T-helper 2 cell (primary cell): ENCODE measurements around the gene MRPL14.
"Not testable (repeated sequence)": the region's sequence is repeated elsewhere in the genome, so short reads cannot be mapped to it uniquely, and the experiment has no call there.

Experiments
- DNase-seq, 5 experiments: peaks; one replicate each; pipeline versions ENCODE4 v3.0.0 to v3.0.0-alpha.2; 2012 to 2022

MRPL14 gene

DNA sequence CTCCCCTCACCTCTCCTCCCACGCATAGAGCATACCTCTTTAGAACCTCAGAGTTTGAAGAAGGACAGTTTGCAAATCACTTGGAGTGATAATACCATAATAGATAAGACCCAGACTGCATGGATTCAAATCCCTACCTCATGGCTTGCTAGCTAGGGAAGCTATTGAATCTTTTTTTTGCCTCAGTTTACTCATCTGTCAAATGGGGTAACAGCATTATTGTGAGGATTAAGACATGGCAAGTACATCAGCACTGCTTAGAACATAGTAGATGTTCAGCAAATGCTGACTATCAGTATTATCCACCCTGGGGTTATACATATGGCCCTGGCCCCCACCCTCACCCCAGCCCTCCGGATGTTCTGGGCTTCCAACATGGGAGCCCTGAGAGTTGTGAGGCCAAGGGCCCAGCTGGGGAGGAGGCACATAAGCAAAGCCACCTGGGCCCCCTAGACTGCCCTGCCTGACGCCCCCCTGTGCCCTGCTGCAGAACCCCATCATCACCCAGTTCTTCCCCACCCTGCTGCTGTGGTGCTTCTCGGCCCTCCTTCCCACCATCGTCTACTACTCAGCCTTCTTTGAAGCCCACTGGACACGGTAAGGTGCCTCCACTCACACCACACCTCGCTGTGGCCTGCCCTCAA lies 22.2 kb upstream of the MRPL14 start:
- DNase-seq = no peak

DNA sequence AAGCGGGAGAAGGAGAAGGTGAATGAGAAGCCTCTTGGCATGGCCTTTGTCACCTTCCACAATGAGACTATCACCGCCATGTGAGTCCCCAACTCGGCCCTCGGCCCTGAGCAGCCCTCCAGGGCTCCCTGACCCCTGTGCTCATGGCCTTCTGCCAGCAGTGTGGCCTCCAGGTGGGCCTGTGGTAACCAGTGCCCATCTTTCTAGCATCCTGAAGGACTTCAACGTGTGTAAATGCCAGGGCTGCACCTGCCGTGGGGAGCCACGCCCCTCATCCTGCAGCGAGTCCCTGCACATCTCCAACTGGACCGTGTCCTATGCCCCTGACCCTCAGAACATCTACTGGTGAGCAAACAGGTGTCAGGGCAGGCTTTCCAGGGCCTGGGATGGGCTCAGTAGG lies 21.1 kb upstream of the MRPL14 start:
- no peak for DNase-seq

DNA sequence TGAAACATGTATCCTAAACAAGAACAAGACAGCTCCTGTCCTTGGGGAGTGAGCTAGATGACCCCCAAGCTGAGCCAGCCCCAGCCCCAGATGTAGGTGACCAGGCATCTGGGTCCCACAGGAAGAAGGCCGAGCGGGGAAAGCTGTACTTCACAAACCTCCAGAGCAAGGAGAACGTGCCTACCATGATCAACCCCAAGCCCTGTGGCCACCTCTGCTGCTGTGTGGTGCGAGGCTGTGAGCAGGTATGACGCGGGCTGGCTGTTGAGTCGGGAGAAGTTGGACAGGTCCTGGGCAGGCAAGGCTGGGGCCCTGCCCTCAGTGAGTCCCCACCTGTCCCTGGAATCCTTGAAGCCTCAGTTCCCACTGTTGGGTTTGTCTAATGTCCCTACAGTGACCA lies 20.0 kb upstream of the MRPL14 start:
- no peak for DNase-seq

DNA sequence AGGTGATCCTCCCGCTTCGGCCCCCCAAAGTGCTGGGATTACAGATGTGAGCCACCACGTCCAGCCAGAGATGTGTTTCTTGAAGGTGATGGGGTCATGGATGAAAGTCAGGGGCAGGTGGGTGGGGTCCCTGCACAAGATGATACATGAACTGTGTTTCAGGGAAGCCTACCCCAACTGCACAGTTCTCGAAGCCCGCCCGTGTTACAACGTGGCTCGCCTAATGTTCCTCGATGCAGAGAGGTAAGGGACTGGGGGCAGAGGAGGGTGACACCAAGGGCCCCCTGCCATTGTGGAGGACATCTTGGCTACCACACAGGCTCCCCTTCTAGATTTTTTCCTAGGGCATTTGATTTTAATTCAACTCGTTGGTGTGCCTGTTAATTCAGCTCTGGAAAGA lies 19.4 kb upstream of the MRPL14 start:
- no peak for DNase-seq

DNA sequence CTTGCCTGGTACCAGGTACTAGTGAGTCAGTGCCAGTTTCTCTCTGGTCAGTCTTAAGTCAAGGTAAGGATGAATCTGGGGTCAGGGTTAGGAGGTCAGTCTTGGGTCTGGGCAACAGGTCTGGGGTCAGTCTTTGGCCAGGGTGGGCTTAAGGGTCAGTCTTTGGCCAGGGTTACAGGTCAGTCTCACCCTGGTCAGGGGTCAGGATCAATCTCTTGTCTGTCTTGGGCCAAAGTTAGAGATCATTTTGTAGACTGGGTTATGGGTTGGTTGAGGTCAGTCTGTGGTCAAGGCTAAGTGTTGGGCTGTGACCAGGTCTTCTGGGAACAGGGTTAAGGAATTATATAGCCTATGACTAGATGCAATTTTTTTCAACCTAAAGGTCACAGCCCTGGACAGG lies 18.6 kb upstream of the MRPL14 start:
- no peak for DNase-seq

DNA sequence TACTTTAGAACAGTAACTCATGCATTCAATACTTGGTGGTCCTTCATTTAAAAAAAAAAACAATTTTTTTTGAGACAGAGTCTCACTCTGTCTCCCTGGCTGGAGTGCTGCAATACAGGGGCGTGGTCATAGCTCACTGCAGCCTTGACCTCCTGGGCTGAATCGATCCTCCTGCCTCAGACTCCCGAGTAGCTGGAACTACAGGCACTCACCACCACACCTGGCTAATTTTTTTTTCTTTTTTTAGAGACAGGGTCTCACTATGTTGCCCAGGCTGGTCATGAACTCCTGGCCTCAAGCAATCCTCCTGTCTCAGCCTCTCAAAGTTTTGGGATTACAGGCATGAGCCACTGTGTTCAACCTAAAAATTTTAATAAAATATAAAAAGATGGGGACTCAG lies 17.3 kb upstream of the MRPL14 start:
- not testable (repeated sequence) for DNase-seq

DNA sequence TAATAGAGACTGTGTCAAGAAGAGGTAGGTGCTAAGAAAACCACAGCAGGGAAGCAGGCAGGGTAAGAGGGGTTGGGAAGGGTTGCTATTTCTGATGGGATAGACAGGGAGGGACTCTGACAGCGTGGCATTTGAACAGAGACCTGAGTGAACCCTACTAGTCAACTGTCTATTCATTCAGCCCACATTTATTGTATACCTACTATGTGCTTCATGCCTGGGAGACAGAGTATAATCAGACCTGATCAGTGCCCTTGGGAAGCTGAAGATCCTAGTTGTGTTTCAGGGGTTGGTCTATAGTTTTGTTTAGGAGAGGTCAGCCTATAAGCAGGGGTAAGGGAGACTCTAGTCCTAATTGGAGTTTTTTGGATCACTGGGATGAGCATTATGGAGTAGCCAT lies 16.5 kb upstream of the MRPL14 start:
- DNase-seq = no peak

DNA sequence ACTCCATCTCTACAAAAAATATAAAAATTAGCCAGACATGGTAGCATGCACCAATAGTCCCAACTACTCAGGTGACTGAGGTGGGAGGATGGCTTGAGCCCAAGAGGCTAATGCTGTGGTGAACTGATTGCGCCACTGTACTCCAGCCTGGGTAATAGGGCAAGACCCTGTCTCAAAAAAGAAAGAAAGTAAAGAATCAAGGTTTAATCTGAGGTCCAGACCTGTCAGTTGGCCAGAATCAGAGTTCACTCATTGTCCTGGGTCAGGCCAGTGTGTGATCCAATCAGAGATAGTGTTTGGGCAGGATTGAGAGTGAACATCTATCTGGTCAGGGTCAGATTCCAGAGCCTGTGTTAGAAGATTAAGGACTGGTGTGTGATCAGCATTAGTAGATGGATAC lies 15.6 kb upstream of the MRPL14 start:
- no peak for DNase-seq

DNA sequence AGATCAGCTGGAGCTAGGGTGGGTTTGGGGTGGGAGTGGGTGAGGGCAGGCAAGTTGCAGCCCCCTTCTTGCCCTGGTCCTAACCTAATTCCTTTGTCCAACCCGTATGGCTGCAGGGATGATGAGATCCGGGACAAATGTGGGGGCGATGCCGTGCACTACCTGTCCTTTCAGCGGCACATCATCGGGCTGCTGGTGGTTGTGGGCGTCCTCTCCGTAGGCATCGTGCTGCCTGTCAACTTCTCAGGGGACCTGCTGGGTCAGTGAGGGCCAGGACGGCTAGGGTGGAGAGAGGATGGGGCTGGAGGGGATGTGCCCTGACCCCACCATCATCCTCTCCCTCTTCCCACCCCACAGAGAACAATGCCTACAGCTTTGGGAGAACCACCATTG lies 12.1 kb upstream of the MRPL14 start:
- no peak for DNase-seq

DNA sequence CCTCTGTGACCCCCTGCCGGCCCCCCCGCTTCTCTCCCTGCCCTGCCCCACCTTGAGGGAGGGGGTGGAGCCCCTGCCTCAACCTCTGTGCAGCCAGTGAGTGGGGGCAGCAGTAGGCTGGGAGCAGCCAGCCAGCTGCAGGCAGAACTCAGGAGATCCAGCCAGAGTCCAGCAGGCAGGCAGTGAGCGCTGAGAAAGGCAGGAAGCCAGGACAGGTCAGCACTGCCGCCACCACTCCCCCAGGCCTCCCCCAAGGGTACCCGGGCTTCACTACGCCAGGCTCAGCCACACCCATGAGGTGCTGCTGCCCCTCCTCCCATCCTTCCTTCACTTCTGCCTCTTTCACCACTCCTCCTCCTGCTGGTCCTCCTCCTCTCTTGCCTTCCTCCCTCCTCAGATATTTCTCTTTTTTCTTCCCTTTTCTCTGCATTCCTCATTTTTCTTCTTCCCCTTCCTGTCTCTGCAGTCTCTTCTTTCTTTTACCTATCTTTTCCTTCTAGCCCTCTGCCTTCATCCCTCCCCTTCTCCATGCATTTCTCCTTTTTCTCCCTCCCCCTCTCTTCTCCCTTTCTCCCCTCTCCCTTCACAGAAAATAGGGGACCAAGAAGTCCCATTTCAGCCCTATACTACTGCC lies 11.6 kb upstream of the MRPL14 start:
- no peak for DNase-seq

DNA sequence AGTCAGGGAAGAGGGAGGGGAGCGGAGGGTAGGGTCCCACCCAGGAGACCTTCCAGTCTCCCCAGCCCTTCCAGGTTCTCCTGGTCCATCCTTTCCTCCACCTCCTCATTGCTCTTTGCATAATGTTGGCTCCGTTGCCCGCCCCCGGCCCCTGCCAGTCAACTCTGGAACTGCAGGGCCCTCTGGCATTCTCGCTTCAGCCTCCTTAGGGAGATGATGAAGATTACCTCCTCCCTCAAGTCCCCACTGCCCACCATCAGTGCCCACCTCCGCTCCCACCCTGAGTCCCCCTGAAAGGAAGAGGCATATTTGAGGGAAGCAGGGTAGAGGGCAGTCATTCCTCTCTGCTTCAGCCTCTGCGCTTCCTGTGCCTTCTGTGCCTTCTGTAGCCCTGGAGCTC lies 8.6 kb upstream of the MRPL14 start:
- DNase-seq = no peak

DNA sequence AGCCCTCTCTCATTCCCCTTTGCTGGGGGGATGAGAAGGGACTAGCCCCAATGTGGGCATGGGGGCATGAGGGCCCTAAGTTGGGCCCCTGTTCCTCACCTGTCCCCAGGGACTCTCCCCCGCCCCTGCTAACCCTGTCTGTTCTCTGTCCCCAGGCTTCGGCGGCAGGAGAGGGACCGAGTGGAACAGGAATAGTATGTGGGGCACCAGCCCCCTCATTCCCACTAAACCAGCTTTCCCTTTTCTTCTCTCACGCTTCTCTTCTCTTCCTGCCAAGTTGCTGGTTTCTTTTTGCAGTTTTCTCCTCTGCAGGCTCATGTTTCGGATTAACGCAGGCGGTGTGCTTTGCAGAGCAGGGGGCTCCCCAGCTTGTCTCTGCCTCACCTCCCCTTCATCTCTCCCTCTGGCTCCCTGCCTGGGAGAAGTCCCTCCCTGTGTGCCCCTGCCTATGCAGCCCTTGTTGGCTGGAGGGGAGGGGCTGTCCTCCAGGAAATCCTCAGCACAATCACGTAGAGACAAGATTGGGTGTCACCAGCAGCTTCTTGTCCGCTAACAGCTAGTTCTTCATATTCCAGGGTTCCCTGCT lies 8.0 kb upstream of the MRPL14 start:
- DNase-seq = no peak

DNA sequence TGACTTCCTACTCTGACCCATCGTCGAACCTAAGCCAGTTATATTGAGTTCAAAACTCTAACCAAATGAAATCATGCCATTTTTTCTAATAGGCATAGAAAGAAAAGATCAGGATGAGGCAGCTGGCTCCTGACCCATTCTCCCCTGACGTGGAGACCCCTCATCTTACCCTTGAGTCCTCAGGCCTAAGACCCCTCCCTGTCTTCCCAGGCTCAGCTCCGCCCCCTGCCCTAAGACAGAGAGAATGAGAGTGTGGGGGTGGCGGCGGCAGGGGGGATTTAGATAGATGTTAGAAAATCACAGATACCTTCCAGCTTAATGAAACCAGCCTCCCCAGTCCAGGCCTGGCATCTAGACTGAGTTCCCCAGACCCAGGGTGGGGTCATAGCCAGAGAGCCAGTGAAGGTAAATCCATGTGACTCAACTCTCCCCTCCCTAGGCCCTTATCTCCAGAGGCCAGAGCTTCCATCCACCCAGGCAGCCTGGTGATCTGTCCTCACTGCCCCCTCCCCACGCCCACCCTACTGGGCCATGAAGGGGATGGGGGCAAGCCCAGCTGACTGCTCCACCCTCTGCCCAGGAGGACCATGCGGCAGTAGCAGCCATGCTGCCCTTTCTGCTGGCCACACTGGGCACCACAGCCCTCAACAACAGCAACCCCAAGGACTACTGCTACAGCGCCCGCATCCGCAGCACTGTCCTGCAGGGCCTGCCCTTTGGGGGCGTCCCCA lies 6.9 kb upstream of the MRPL14 start:
- no peak for DNase-seq

DNA sequence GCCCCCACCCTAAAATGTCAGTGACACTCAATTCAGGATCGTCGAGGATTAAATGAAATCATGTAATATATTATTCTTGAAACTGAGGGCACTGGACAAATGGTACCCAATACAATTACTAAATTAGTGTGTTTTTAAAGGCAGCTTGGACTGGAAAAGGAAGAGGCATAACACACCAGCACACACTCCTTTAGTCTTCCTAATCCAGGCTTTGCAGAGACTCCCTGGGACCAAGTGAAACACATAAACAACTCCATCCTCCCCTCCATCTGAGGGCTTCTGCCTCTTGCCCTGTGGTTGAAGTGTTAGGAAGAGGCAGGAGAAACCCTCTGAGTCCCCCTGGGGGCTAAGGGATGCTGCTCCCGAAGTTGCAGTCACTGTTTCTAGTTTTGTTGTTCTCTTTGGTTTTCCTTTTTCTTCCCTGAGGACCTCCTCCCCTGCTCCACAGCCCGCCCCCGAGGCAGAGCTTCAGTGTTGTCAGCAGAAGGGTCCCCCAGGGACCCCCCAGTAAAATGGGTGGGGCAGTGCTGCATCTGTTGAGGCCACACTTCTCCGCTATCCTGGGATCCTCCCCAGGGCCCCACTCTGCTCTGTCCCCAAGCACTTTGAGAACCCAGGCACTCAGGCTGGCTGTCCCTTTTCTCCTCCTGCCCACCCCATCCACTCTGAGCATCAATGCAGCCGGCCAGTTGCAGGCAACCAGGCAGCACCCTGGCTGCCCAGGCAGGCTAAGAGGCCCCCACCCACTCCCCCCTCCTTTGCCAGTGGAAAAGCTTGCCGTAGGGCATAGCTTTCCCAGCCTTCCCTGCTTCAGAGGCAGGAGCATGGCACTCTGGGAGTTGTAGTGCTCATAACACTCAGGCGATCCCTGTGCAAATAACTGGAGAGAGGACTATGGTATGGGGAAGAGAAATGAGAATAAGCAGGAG lies 6.0 kb upstream of the MRPL14 start:
- DNase-seq = no peak

DNA sequence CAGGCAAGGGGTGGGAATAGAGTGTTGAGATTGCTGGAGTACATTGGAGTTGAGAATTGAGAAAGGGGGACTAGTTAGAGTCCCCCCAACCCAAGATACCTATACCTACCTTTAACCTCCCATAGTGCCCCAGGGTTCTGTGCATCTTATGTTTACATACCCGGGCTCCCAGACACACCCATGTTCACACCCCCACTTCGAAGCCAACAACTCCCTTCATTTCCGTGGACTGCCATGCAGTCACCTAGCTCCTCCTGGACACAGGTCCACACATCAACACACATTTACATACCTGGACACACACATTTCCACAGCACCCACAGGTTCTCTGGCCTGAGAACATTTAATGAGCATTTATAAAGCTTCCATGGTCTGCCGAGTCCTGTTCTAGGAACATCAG lies 5.2 kb upstream of the MRPL14 start:
- no peak for DNase-seq

DNA sequence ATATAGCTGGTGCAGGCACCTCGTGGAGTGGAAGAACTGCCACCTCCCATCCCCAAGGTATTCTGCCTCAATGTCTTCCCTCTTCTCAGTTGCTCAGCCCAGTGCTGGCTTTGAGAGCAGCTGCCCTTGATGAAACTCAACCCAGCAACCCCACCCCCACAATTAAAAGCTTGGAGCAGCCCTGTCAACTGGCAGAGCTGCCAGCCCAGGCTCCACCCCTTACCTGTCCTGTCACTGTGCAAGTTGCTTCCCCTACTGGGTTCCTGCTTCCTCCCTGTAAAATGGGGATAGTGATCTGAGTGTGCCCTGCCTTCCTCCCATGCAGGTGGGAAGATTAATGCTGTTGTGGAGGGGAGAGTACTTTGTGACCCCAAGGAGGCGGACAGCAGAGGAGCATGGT lies 4.6 kb upstream of the MRPL14 start:
- no peak for DNase-seq

DNA sequence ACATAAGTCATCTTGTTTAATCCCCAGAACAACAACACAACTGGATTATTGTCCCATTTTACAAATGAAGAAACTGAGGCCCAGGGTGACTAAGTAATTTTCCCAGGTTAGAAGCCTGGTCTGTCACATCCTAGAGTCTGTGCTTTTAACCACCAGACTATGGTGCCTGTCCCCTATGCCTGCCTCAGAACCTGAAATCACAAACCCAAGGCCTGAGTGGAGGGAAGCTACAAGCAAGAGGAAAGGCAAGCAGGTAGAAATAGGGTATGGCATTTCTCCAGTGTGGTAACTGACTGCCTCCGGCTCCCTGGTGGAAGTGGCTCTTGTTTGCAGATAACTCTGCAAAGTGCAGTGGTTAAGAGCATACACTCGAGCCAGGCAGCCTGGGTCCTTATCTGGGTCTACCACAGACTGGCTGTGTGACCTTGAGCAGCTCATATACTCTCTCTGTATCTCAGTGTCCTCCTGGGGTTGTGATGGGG lies 2.6 kb upstream of the MRPL14 start:
- peak in 1 of 5 experiments; percentile 37 for DNase-seq

DNA sequence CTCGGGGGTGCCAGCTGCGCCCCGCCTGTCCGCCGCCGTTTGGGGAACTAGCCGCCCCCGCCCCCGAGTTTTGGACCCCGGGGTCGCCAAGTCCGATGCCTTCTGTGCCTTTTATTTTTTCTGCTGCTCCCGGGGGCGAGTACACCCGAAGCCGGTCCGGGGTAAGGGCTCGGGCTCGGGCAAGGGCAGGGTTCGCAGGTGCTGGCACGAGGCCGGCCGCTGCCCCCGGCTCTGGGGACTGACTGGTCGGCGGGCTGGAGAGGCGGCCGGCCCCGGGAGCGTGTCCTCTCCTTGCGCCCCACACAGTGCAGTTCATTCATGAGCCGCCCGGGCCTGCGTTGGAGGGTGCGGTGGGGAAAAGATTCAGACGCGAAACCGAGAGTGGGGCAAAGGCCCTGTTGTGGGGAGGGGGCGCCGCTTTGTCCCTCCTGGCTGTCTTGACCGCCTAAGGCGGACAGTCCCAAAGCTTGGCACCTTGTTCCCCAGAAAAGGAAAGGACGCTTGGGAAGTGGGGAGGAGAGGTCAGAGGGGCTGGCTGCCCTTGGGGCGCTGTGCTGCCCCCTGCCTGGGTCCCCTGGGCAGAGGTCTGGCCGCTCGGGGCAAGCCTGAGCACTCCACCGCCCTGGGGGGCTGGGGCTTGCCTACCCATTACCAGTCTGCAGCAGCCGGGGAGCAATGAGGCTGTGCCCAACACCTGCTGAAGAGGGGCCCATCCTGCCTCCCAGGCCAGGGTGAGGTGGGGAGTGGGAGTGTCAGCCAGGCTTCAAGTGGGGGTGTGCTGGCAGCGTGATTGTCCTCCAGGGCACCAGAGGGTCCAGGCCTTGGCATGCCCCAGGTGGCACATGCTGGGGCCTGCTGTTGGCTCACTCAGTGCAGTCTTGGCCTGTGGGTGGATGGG lies 1.0 kb upstream of the MRPL14 start:
- DNase-seq = no peak

DNA sequence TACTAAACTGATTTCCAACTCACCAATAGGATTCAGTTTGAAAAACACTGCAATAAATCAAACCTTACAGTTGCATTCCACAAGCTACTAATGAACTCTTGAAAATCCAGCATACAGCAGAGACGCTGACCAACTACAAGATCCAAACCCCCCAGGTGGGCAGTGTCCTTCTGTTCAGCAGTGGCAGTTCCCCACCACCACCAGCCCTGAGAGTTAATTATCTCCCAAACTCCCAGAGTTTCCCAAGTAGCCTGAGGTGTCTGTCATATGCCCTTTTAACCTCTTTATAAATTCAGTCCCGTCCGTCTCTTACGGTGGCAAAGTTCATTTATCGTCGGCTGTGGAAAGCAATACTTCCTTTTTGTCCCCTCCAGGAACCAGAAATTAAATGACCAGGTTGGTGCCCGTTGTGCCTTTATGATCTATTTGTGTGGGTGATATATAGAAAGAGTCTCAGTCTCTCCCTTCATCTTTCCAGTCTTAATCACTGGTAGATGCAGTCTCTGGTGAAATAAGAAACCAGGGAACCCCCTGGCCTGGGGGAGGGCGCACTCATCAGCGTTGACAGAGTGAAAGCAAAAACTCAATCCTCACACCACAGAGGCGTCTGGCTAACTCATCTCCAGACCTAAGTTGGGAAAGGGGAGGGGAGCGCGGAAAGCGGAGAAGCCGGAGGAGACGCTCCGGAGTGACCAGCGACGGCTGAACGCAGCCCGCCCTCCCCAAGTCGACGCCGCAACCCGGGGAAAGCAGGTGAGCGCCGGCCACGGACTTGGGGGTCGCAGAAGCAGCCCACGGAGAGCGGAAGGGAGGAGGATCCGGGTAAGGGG lies 717 bp downstream of the MRPL14 start:
- peak; percentile 25 to 84 (median 65) for DNase-seq

DNA sequence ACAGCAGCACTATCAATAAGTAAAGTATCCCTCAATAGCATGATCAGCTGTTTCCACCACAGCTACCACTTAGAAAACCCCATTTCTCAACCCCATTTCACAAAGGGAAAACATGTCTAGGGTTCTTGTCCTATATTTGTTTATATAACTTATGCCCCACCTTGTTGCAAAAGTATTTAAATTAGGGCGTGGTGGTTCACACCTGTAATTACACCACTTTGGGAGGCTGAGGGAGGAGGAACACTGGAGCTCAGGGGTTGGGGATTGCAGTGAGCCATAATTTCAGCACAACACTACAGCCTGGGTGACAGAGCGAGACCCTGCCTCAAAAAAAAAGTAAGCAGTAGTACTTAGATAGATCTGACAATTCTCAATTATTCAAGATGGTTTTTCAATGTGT lies 3.7 kb downstream of the MRPL14 start:
- DNase-seq = peak in 1 of 5 experiments; percentile 18

DNA sequence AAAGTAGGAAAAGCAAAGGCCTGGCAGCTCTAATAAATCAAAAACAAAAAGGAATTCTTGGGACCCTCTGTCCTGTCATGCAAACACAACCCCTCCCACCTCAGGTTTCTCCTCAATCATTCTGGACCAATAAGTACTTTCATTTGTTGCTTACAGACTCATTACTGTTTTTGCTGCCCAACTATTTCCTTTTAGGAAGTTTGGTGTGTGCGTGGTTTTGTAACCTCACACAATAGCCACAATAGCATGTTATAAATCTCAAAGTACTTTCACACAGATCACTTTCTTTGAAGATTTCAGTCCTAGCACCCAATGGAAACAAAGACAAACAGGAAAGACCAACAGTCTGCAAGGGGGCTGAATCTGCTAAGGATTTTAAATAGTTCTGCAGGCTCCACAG lies 4.5 kb downstream of the MRPL14 start:
- peak in 2 of 5 experiments; percentile 45 to 77 for DNase-seq
